Amniotic stem cell (primary cell): ENCODE data around the gene WNT16.

Source experiments
- DNase-seq: peaks from one replicate; lab custom pipeline; 2025; lab: John Stamatoyannopoulos, UW

Gene WNT16

GRCh38 chr7:121344093-121344492, 15.3 kb downstream of the WNT16 start:
- DNase-seq, result no peak

GRCh38 chr7:121344497-121344896, 15.7 kb downstream of the WNT16 start:
- DNase-seq, result no peak

- no peak for DNase-seq
Observed at GRCh38 chr7:121351682-121352081, 22.9 kb downstream of the WNT16 start.

GRCh38 chr7:121352323-121352722, 23.5 kb downstream of the WNT16 start:
- DNase-seq, result no peak

GRCh38 chr7:121355574-121355973, 26.8 kb downstream of the WNT16 start:
- no peak for DNase-seq

- DNase-seq, result no peak
Observed at GRCh38 chr7:121360564-121360963, 31.8 kb downstream of the WNT16 start.

- DNase-seq, result no peak
Observed at GRCh38 chr7:121366852-121367431, 38.1 kb downstream of the WNT16 start.

GRCh38 chr7:121369462-121369861, 40.7 kb downstream of the WNT16 start:
- DNase-seq, result no peak

- DNase-seq, result no peak
Observed at GRCh38 chr7:121371367-121371766, 42.6 kb downstream of the WNT16 start.

GRCh38 chr7:121371883-121372282, 43.1 kb downstream of the WNT16 start:
- no peak for DNase-seq

GRCh38 chr7:121372376-121373010, 43.7 kb downstream of the WNT16 start:
- no peak for DNase-seq

- DNase-seq, result no peak
Observed at GRCh38 chr7:121373177-121373576, 44.4 kb downstream of the WNT16 start.

GRCh38 chr7:121376979-121377378, 48.2 kb downstream of the WNT16 start:
- no peak for DNase-seq

GRCh38 chr7:121379930-121380329, 51.1 kb downstream of the WNT16 start:
- DNase-seq, result no peak

GRCh38 chr7:121382473-121382872, 53.7 kb downstream of the WNT16 start:
- no peak for DNase-seq

- no peak for DNase-seq
Observed at GRCh38 chr7:121383235-121383910, 54.6 kb downstream of the WNT16 start.

- DNase-seq, result no peak
Observed at GRCh38 chr7:121384265-121384664, 55.5 kb downstream of the WNT16 start.

GRCh38 chr7:121385056-121385799, 56.4 kb downstream of the WNT16 start:
- no peak for DNase-seq

- DNase-seq, result no peak
Observed at GRCh38 chr7:121385800-121386179, 57.0 kb downstream of the WNT16 start.

- no peak for DNase-seq
Observed at GRCh38 chr7:121388950-121389349, 60.1 kb downstream of the WNT16 start.

GRCh38 chr7:121390109-121390508, 61.3 kb downstream of the WNT16 start:
- no peak for DNase-seq

GRCh38 chr7:121390617-121391016, 61.8 kb downstream of the WNT16 start:
- no peak for DNase-seq
